HepG2 (cell line): ENCODE results near the gene EFHC2. TPM values are rescaled to one million over a fixed set of nuclear protein-coding genes. Genes with fewer than 3 reads are reported as not detected.

Experiments used
- ATAC-seq: fragments of 200-7000 bp; cut with Tn5 transposase; 3 replicates; pipeline ENCODE4 v1.9.1; 2020; ENCODE audit warnings: mild to moderate bottlenecking, moderate library complexity
- BruUV-seq: library from RNA; stranded (reverse); fragments of 400-500 nt; replicated peaks from 2 replicates; lab custom pipeline; 2021; lab: Mats Ljungman, UMichigan
- CTCF ChIA-PET: fragments of 300-600 bp; formaldehyde crosslinking; extraction: SDS; loops from one replicate; lab custom pipeline; 2021; ENCODE audit warnings: low total read pairs, inconsistent platforms, low intra/inter-chr PET ratio; lab: Yijun Ruan, JAX
- POLR2A ChIA-PET: fragments of 350-600 bp; sonication (Branson Sonifier 250); formaldehyde crosslinking; loops from one replicate; lab custom pipeline; 2020; ENCODE audit warnings: antibody characterized with exemption, inconsistent platforms; lab: Yijun Ruan, JAX
- DNase-seq: peaks from one replicate; pipeline ENCODE4 v3.0.0-alpha.2; 2015; ENCODE audit warnings: low spot score
- FAIRE-seq: peaks from 3 replicates; lab custom pipeline; 2011; peaks lifted over from hg19 to GRCh38; lab: Jason Lieb, UNC
- H2AFZ ChIP-seq: one replicate; pipeline ENCODE4 v1.6.1; 2011; ENCODE audit warnings: low read length, inconsistent platforms
- H3K27ac ChIP-seq: fragments of 300-600 bp; 3 replicates; pipeline ENCODE4 v1.8.0; 2011; ENCODE audit warnings: mixed run types, mild to moderate bottlenecking, mixed read lengths, low read length, inconsistent platforms; ENCODE audit not compliant: insufficient read depth; ENCODE audit errors: extremely low read length
- H3K27me3 ChIP-seq, 2 experiments: fragments of 200-600 bp in 1 of 2; 2 replicates in 1 of 2; 3 replicates in 1 of 2; pipeline versions ENCODE4 v1.6.0 to v1.8.0; 2011; ENCODE audit warnings: low read length in 2 of 2, mild to moderate bottlenecking in 2 of 2, moderate library complexity in 2 of 2, inconsistent platforms in 1 of 2; ENCODE audit not compliant: insufficient read depth in 2 of 2, control insufficient read depth in 1 of 2
- H3K36me3 ChIP-seq, 2 experiments: fragments of 200-600 bp in 1 of 2; replicated peaks in 1 of 2; 2 replicates in 1 of 2; 3 replicates in 1 of 2; pipeline versions ENCODE4 v1.5.1 to v1.8.0; 2011; ENCODE audit warnings: low read length in 2 of 2, inconsistent platforms in 1 of 2; ENCODE audit not compliant: insufficient read depth in 2 of 2, control insufficient read depth in 1 of 2
- H3K4me1 ChIP-seq: 2 replicates; pipeline ENCODE4 v1.5.1; 2012; ENCODE audit warnings: low read length, inconsistent platforms; ENCODE audit not compliant: insufficient read depth
- H3K4me2 ChIP-seq: 2 replicates; pipeline ENCODE4 v1.6.0; 2011; ENCODE audit warnings: low read depth, low read length, inconsistent platforms
- H3K4me3 ChIP-seq, 3 experiments: fragments of 200-600 bp in 1 of 3; sonication (generic), shearing (Covaris generic) in 1 of 3; replicated peaks in 1 of 3; 2 replicates each; pipeline ENCODE4 v1.5.1; 2011 to 2016; ENCODE audit warnings: low read length in 3 of 3, inconsistent platforms in 2 of 3, low read depth in 2 of 3, mild to moderate bottlenecking in 2 of 3, control low read depth in 1 of 3, mixed read lengths in 1 of 3; ENCODE audit not compliant: insufficient read depth in 1 of 3
- H3K79me2 ChIP-seq: one replicate; pipeline ENCODE4 v1.6.1; 2011; ENCODE audit warnings: low read length, inconsistent platforms; ENCODE audit not compliant: insufficient read depth
- H3K9ac ChIP-seq: 2 replicates; pipeline ENCODE4 v1.6.0; 2011; ENCODE audit warnings: mild to moderate bottlenecking, low read depth, low read length, inconsistent platforms; ENCODE audit not compliant: insufficient read depth
- H3K9me3 ChIP-seq: 2 replicates; pipeline ENCODE4 v1.5.1; 2012; ENCODE audit warnings: mild to moderate bottlenecking, low read length
- H4K20me1 ChIP-seq: 2 replicates; pipeline ENCODE4 v1.6.0; 2011; ENCODE audit warnings: inconsistent platforms, mild to moderate bottlenecking, low read length, moderate library complexity; ENCODE audit not compliant: insufficient read depth
- AHDC1 ChIP-seq: sonication (generic); formaldehyde crosslinking; IDR thresholded peaks from 2 replicates; pipeline ENCODE4 v1.5.1; 2020; ENCODE audit warnings: mild to moderate bottlenecking, missing genetic modification reagents, borderline replicate concordance
- ARNTL ChIP-seq: sonication (generic); formaldehyde crosslinking; IDR thresholded peaks from 2 replicates; pipeline ENCODE4 v1.4.0; 2020; ENCODE audit warnings: mild to moderate bottlenecking, missing genetic modification reagents
- BRF2 ChIP-seq: sonication (generic); formaldehyde crosslinking; IDR thresholded peaks from 2 replicates; pipeline ENCODE4 v1.8.1; 2022; ENCODE audit warnings: mild to moderate bottlenecking, missing genetic modification reagents
- CTCF ChIP-seq: sonication (generic); formaldehyde crosslinking; IDR thresholded peaks from 2 replicates; pipeline ENCODE4 v1.5.0; 2020; ENCODE audit warnings: mild to moderate bottlenecking, missing genetic modification reagents, moderate library complexity
- MLX ChIP-seq: IDR thresholded peaks from 2 replicates; pipeline ENCODE4 v1.6.1; 2016
- TFE3 ChIP-seq: IDR thresholded peaks from 2 replicates; pipeline ENCODE4 v1.6.1; 2016
- ZNF205 ChIP-seq: IDR thresholded peaks from 2 replicates; pipeline ENCODE4 v1.6.1; 2018; ENCODE audit warnings: missing biosample characterization, missing genetic modification reagents
- ZNF335 ChIP-seq: sonication (generic); formaldehyde crosslinking; IDR thresholded peaks from 2 replicates; pipeline ENCODE4 v1.4.0; 2020; ENCODE audit warnings: missing genetic modification reagents
- WGBS: methylation state at CpG from one replicate; pipeline ENCODE4 v1.1.6; 2017; ENCODE audit warnings: low lambda C conversion rate; 5-methylcytosine and 5-hydroxymethylcytosine counted together
- in situ Hi-C: cut with HindIII; loops from 2 replicates; pipeline ENCODE4 v1.10.0; 2017; ENCODE audit warnings: low pct_unique_long_range_greater_than_20kb; ENCODE audit not compliant: extremely low pct_ligation_motif_present
- intact Hi-C: fragments of 100-400 bp; cut with micrococcal nuclease; formaldehyde crosslinking; loops from one replicate; pipeline ENCODE4 v1.10.0; 2022; ENCODE audit not compliant: unreplicated experiment
- polyA plus RNA-seq, 8 experiments: library from polyadenylated mRNA; depleted of rRNA in 3 of 8; stranded (reverse) in 7 of 8; unstranded in 1 of 8; fragments of >200 nt; fragmentation: Illumina TruSeq in 4 of 8; extraction: Trizol in 4 of 8; gene quantifications; 2 replicates each; pipeline versions ENCODE4 v1.2.1 to v1.2.3, GENCODE V29; 2011 to 2016; ENCODE audit warnings: low read depth in 4 of 8, missing spikeins in 1 of 8, mixed read lengths in 1 of 8; ENCODE audit not compliant: insufficient read depth in 1 of 8
- total RNA-seq, 5 experiments: library from RNA; depleted of rRNA; stranded (reverse); fragments of >200 nt; fragmentation: Illumina TruSeq; extraction: Trizol; gene quantifications; 2 replicates each; pipeline ENCODE4 v1.2.3, GENCODE V29; 2016; ENCODE audit warnings: low read depth in 1 of 5

EFHC2 gene
- total and polyA plus RNA-seq, 2 of the 13 experiments (the other 11 are each of a cell fraction or from before 2014, with no cell fraction given), result not detected

- no peak for FAIRE-seq
- ChIA-PET POLR2A (no interaction called here), CTCF (no interaction called here)
- BruUV-seq, result no TSS peak
- Histone ChIP-seq H3K79me2 (no peaks in the 10 kb centered on the region), H3K9me3 (no peaks in the 10 kb centered on the region), H3K9ac (no peak overlapping the region), H4K20me1 (no peaks in the 10 kb centered on the region), H3K4me2 (no peak overlapping the region), H3K36me3 (no peaks in the 10 kb centered on the region), H3K4me3 (no peak overlapping the region), H3K4me1 (no peaks in the 10 kb centered on the region), H3K27ac (no peak overlapping the region), H2AFZ (no peak overlapping the region), H3K27me3 (no peaks in the 10 kb centered on the region)
- TF ChIP-seq ARNTL, result no peak
- no peak for TF ChIP-seq TFE3 (CRISPR knock-in tag)
- TF ChIP-seq AHDC1 (CRISPR knock-in tag), result no peak
- TF ChIP-seq BRF2 (CRISPR knock-in tag), result no peak
- no peak for TF ChIP-seq ZNF335 (CRISPR knock-in tag)
- TF ChIP-seq MLX (CRISPR knock-in tag), result no peak
- TF ChIP-seq CTCF (CRISPR knock-in tag), result no peak
- TF ChIP-seq ZNF205 (CRISPR knock-in tag), result no peak
- ATAC-seq, result no peak
- WGBS, result 3% methylated on average over 2 of the region's 2 CpGs
- in situ Hi-C loops (no loop called here), intact Hi-C loops (no loop called here)
- DNase-seq, result no peak
These were observed 168.0 kb downstream of the EFHC2 start for GRCh38 chrX:44175455-44175854.
